AG04450 (cell line): Measurements from ENCODE around the gene CCDC158. TPM values are rescaled to one million over a fixed set of nuclear protein-coding genes. Genes with fewer than 3 reads are reported as not detected.

ENCODE experiments used
- CTCF ChIA-PET: fragments of 300-600, 350-600 bp; formaldehyde crosslinking; extraction: SDS; loops from one replicate; lab custom pipeline; 2022; ENCODE audit warnings: antibody characterized with exemption, inconsistent platforms; lab: Charles Lee
- POLR2A ChIA-PET: fragments of 350-600 bp; formaldehyde crosslinking; extraction: SDS; loops from one replicate; lab custom pipeline; 2021; ENCODE audit warnings: antibody characterized with exemption, inconsistent platforms; lab: Yijun Ruan, JAX
- DNase-seq: peaks from one replicate; pipeline ENCODE4 v3.0.0-alpha.2; 2011; ENCODE audit warnings: low read depth, low spot score
- H3K27ac ChIP-seq: one replicate; pipeline ENCODE4 v1.5.1; 2012; ENCODE audit warnings: low read depth, low read length, control low read depth
- H3K27me3 ChIP-seq: one replicate; pipeline ENCODE4 v1.6.0; 2012; ENCODE audit warnings: low read length; ENCODE audit not compliant: control insufficient read depth, insufficient read depth
- H3K4me3 ChIP-seq: 2 replicates; pipeline ENCODE4 v1.5.1; 2011; ENCODE audit warnings: mild to moderate bottlenecking, low read depth, low read length, control low read depth
- H3K9me3 ChIP-seq: 2 replicates; pipeline ENCODE4 v1.5.1; 2012; ENCODE audit warnings: low read length; ENCODE audit not compliant: control insufficient read depth, insufficient read depth
- polyA plus RNA-seq: library from polyadenylated mRNA; depleted of rRNA; stranded (reverse); fragments of >200 nt; gene quantifications from 2 replicates; pipeline ENCODE4 v1.2.3, GENCODE V29; 2011; rRNA removed
- small RNA-seq: library from RNA; depleted of rRNA; stranded (forward); fragments of <200 nt; gene quantifications from one replicate; pipeline ENCODE3, GENCODE V24; 2012; ENCODE audit warnings: low read depth; ENCODE audit not compliant: insufficient read length
- TF ChIP-seq, protein P1 (sequence below): IDR thresholded peaks from 2 replicates; pipeline ENCODE4 v1.5.1; 2011; ENCODE audit warnings: low read depth, low read length, control low read depth, inconsistent platforms

Gene CCDC158
- polyA plus RNA-seq, 1 experiment = not detected

GRCh38 chr4:76270244-76271175, 150.4 kb downstream of the CCDC158 start:
- ChIA-PET POLR2A (no interaction called here), CTCF (no interaction called here)
- Histone ChIP-seq H3K27ac (no peak overlapping the region), H3K4me3 (no peak overlapping the region), H3K27me3 (peaks cover 18% of the 10 kb centered on the region), H3K9me3 (no peaks in the 10 kb centered on the region)
- TF ChIP-seq, protein P1, sequence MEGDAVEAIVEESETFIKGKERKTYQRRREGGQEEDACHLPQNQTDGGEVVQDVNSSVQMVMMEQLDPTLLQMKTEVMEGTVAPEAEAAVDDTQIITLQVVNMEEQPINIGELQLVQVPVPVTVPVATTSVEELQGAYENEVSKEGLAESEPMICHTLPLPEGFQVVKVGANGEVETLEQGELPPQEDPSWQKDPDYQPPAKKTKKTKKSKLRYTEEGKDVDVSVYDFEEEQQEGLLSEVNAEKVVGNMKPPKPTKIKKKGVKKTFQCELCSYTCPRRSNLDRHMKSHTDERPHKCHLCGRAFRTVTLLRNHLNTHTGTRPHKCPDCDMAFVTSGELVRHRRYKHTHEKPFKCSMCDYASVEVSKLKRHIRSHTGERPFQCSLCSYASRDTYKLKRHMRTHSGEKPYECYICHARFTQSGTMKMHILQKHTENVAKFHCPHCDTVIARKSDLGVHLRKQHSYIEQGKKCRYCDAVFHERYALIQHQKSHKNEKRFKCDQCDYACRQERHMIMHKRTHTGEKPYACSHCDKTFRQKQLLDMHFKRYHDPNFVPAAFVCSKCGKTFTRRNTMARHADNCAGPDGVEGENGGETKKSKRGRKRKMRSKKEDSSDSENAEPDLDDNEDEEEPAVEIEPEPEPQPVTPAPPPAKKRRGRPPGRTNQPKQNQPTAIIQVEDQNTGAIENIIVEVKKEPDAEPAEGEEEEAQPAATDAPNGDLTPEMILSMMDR = no peak
- DNase-seq = no peak

DNA sequence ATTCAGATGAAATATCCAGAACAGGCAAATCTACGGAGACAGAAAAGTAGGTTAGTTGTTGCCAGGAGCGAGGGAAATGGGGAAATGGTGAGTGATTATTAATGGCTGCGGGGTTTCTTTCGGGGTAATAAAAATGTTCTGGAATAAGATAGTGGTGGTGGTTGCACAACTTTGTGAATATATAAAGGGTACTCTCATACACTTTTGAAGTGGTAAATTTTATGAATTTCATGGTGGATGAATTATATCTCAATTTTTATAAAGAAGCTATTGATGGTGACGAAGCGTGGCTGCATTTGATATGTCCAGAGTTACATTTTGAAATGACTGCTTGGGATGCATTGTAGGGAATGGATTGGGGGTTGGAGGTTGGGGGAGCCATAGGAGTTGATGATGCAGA, 153.1 kb downstream of the CCDC158 start:
- no peak overlapping the region for H3K27ac ChIP-seq
- H3K4me3 ChIP-seq = no peak overlapping the region
- TF ChIP-seq, protein P1 = no peak
- POLR2A ChIA-PET = no interaction called here
- no peaks in the 10 kb centered on the region for H3K9me3 ChIP-seq
- no peak for DNase-seq
- peaks cover 16% of the 10 kb centered on the region for H3K27me3 ChIP-seq
- CTCF ChIA-PET = no interaction called here

DNA sequence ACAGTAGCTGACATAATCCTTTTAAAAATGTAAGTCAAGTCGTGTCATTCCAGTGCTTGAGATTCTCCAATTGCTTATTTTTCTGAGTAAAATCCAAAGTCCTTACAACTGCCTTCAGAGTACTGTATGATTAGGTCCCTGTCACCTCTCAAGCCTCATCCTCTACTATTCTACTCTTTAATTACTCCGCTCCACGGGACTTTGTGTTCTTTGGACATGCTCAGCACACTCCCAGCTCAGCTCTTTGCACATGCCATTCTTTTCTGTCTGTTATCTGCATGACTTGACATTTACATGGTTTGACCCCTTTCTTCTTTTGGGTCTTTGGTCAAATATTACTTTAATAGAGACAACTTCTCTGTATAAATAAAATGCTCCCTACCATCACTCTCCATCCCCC, 154.3 kb downstream of the CCDC158 start:
- H3K4me3 ChIP-seq = no peak overlapping the region
- DNase-seq = no peak
- ChIA-PET POLR2A (no interaction called here), CTCF (interaction anchor here (1.1 kb wide), 1 partner anchor 87 kb away, joined by 3 read pairs; no protein-coding TSS in a partner anchor)
- H3K27me3 ChIP-seq = peaks cover 19% of the 10 kb centered on the region
- H3K9me3 ChIP-seq = no peaks in the 10 kb centered on the region
- TF ChIP-seq, protein P1 = no peak
- H3K27ac ChIP-seq = no peak overlapping the region

GRCh38 chr4:76265631-76266218, 155.2 kb downstream of the CCDC158 start:
- POLR2A ChIA-PET = no interaction called here
- TF ChIP-seq, protein P1 = no peak

More at GRCh38 chr4:76265631-76266218, 155.2 kb downstream of the CCDC158 start:
- Histone ChIP-seq H3K27ac (no peak overlapping the region), H3K9me3 (no peaks in the 10 kb centered on the region), H3K4me3 (no peak overlapping the region), H3K27me3 (peaks cover 16% of the 10 kb centered on the region)
- no peak for DNase-seq
- CTCF ChIA-PET = no interaction called here

Small RNA genes within 50 kb of the gene (small RNA-seq; reads per million reads assigned to genes)
- gene RF00278 (not detected), gene RNU6-1000P (not detected)

Other genes starting within 250 kb of the CCDC158 start
- gene SCARB2, start 207.3 kb downstream of the CCDC158 start, polyA plus RNA-seq = 152 and 161 TPM in 2 replicates
- gene FAM47E, start 169.4 kb downstream of the CCDC158 start, polyA plus RNA-seq = 0.06 TPM in 1 of 2 replicates, not detected in the other
- gene STBD1, start 114.4 kb downstream of the CCDC158 start, polyA plus RNA-seq = 0.69 and 0.92 TPM in 2 replicates
- gene SHROOM3, start 14.1 kb upstream of the CCDC158 start, polyA plus RNA-seq = 9.5 and 13.1 TPM in 2 replicates